MM.1S (cell line): ENCODE measurements around the gene PADI4.

ENCODE experiments used
- EZH2phosphoT487 ChIP-seq: fragments of 300-600 bp; sonication (generic); IDR thresholded peaks from 2 replicates; pipeline ENCODE4 v1.6.1; 2018; ENCODE audit warnings: antibody characterized with exemption, low read length
- TF ChIP-seq, protein P1 (sequence below): fragments of 300-600 bp; sonication (generic); IDR thresholded peaks from 2 replicates; pipeline ENCODE4 v1.5.1; 2016; ENCODE audit warnings: antibody characterized with exemption, low read length, mixed read lengths

DNA sequence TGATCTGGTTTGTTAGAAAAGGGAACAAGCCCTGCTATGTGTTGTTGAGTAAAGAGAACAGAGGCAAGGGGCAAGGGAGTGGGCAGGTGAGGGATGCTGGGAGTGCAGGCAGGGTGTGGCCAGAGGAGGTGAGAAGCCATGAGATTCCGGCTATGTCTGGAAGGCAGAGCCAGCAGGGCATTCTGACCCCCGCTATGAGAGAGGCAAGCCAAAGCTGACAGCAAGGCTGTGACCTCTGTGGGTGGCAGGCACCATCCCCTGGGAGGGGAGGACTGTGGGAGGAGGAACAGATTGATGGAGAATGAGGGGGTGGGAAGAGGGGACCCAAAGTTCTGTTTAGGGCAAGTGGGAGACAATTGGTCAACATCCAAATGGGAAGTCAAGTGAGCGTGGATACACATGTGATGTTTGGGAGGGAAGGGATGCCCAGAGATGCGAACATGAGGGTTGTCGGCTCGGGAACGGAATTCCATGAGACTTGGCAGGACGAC is 44.5 kb downstream of the PADI4 start:
- TF ChIP-seq, protein P1, sequence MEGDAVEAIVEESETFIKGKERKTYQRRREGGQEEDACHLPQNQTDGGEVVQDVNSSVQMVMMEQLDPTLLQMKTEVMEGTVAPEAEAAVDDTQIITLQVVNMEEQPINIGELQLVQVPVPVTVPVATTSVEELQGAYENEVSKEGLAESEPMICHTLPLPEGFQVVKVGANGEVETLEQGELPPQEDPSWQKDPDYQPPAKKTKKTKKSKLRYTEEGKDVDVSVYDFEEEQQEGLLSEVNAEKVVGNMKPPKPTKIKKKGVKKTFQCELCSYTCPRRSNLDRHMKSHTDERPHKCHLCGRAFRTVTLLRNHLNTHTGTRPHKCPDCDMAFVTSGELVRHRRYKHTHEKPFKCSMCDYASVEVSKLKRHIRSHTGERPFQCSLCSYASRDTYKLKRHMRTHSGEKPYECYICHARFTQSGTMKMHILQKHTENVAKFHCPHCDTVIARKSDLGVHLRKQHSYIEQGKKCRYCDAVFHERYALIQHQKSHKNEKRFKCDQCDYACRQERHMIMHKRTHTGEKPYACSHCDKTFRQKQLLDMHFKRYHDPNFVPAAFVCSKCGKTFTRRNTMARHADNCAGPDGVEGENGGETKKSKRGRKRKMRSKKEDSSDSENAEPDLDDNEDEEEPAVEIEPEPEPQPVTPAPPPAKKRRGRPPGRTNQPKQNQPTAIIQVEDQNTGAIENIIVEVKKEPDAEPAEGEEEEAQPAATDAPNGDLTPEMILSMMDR, result no peak
- no peak for TF ChIP-seq EZH2phosphoT487
